ENCODE results near the gene PTPRF.

PTPRF gene

GRCh38 chr1:43541141-43541540 lies 10.5 kb downstream of the PTPRF start:
- H3K4me3 ChIP-seq (ENCODE audit: low read depth, low read length): peak overlapping the region; percentile 11; the same call in 1 of the 2 replicates
- DNase-seq (ENCODE audit: low read depth): no peak
- TF ChIP-seq CTCF (IDR thresholded peaks at IDR 0.05; ENCODE audit: control insufficient read depth, extremely low read depth, insufficient read depth): no peak

- DNase-seq (ENCODE audit: low read depth): peak; percentile 83
- H3K4me3 ChIP-seq (ENCODE audit: low read depth, low read length): peak overlapping the region; percentile 37
- no peak for TF ChIP-seq CTCF (IDR thresholded peaks at IDR 0.05; ENCODE audit: control insufficient read depth, extremely low read depth, insufficient read depth)
Measured at GRCh38 chr1:43541721-43542401, 11.2 kb downstream of the PTPRF start.

- TF ChIP-seq CTCF (IDR thresholded peaks at IDR 0.05; ENCODE audit: control insufficient read depth, extremely low read depth, insufficient read depth): no peak
- DNase-seq (ENCODE audit: low read depth): no peak
- peak overlapping the region; percentile 37 for H3K4me3 ChIP-seq (ENCODE audit: low read depth, low read length)
Measured at GRCh38 chr1:43542527-43543458, 12.1 kb downstream of the PTPRF start.

- TF ChIP-seq CTCF (IDR thresholded peaks at IDR 0.05; ENCODE audit: control insufficient read depth, extremely low read depth, insufficient read depth): no peak
- H3K4me3 ChIP-seq (ENCODE audit: low read depth, low read length): no peak overlapping the region
- no peak for DNase-seq (ENCODE audit: low read depth)
Measured at GRCh38 chr1:43543567-43543966, 12.9 kb downstream of the PTPRF start.

- H3K4me3 ChIP-seq (ENCODE audit: low read depth, low read length): peak overlapping the region; percentile 28; the same call in 1 of the 2 replicates
- no peak for DNase-seq (ENCODE audit: low read depth)
- no peak for TF ChIP-seq CTCF (IDR thresholded peaks at IDR 0.05; ENCODE audit: control insufficient read depth, extremely low read depth, insufficient read depth)
Measured at GRCh38 chr1:43545339-43545694, 14.6 kb downstream of the PTPRF start.

GRCh38 chr1:43545695-43546387 lies 15.2 kb downstream of the PTPRF start:
- DNase-seq (ENCODE audit: low read depth): peak; percentile 84
- no peak for TF ChIP-seq CTCF (IDR thresholded peaks at IDR 0.05; ENCODE audit: control insufficient read depth, extremely low read depth, insufficient read depth)
- H3K4me3 ChIP-seq (ENCODE audit: low read depth, low read length): peak overlapping the region; percentile 28; the same call in 1 of the 2 replicates
